DND-41 (cell line): ENCODE data around the gene FIZ1.
"Not testable (repeated sequence)": the region's sequence is repeated elsewhere in the genome, so short reads cannot be mapped to it uniquely, and the experiment has no call there.

ENCODE experiments used
- EZH2 ChIP-seq: IDR thresholded peaks from 3 replicates; pipeline ENCODE4 v1.6.1; 2012; ENCODE audit warnings: borderline replicate concordance, low read depth, mild to moderate bottlenecking, moderate library complexity, low read length, inconsistent platforms; ENCODE audit not compliant: severe bottlenecking
- TF ChIP-seq, protein P1 (sequence below): IDR thresholded peaks from 2 replicates; pipeline ENCODE4 v1.5.1; 2012; ENCODE audit warnings: borderline replicate concordance, low read length, moderate library complexity, mild to moderate bottlenecking; ENCODE audit not compliant: poor library complexity, severe bottlenecking; ENCODE audit errors: extremely low read depth

DNA sequence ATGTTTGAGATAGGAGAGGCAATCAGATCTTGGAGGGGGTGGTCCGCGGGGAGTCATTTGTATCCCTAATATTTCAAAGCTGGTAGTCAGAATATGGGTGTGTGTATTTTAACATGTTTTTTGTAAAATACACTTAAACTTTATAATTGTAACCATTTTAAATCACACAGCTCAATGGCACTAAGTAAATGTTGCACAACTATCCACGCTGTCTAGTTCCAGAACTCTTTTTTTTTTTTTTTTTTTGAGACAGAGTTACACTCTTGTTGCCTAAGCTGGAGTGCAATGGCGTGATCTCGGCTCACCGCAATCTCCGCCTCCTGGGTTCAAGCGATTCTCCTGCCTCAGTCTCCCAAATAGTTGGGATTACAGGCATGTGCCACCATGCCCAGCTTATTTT is 15.4 kb downstream of the FIZ1 start:
- TF ChIP-seq EZH2, result not testable (repeated sequence)
- TF ChIP-seq, protein P1, sequence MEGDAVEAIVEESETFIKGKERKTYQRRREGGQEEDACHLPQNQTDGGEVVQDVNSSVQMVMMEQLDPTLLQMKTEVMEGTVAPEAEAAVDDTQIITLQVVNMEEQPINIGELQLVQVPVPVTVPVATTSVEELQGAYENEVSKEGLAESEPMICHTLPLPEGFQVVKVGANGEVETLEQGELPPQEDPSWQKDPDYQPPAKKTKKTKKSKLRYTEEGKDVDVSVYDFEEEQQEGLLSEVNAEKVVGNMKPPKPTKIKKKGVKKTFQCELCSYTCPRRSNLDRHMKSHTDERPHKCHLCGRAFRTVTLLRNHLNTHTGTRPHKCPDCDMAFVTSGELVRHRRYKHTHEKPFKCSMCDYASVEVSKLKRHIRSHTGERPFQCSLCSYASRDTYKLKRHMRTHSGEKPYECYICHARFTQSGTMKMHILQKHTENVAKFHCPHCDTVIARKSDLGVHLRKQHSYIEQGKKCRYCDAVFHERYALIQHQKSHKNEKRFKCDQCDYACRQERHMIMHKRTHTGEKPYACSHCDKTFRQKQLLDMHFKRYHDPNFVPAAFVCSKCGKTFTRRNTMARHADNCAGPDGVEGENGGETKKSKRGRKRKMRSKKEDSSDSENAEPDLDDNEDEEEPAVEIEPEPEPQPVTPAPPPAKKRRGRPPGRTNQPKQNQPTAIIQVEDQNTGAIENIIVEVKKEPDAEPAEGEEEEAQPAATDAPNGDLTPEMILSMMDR, result not testable (repeated sequence)
